ENCODE measurements around the gene SIRPD. TPM values are rescaled to one million over a fixed set of nuclear protein-coding genes. Genes with fewer than 3 reads are reported as not detected.
"Not testable (repeated sequence)": the region's sequence is repeated elsewhere in the genome, so short reads cannot be mapped to it uniquely, and the experiment has no call there.

Gene SIRPD
- polyA plus RNA-seq, 1 donor from 2014 or later = not detected

DNA sequence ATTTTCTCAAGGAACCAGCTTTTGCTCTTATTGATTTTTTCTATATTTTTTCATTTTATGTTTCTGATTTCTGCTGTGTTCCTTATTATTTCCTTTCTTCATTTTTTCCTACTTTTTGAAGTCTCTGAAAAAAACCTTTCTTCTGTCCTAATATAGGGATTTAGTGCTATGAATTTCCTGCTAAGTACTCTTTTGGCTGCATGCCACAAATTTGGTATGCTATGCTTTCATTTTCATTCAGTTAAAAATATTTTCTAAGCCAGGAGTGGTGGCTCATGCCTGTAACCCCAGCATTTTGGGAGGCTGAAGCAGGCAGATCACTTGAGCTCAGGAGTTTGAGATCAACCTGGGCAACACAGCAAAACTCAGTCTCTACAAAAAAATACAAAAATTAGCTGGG is 30.6 kb downstream of the SIRPD start:
- peaks cover 12 to 18% (median 17%) of the 10 kb centered on the region in 3 donors for H3K4me1 Mint-ChIP-seq
- H3K27ac Mint-ChIP-seq = no peak overlapping the region
- H3K4me3 Mint-ChIP-seq = no peak overlapping the region
- H3K36me3 Mint-ChIP-seq = no peaks in the 10 kb centered on the region
- H3K27me3 Mint-ChIP-seq = peaks cover 2% of the 10 kb centered on the region
- peaks cover 0 to 3% (median 2%) of the 10 kb centered on the region in 3 donors for H3K9me3 Mint-ChIP-seq

DNA sequence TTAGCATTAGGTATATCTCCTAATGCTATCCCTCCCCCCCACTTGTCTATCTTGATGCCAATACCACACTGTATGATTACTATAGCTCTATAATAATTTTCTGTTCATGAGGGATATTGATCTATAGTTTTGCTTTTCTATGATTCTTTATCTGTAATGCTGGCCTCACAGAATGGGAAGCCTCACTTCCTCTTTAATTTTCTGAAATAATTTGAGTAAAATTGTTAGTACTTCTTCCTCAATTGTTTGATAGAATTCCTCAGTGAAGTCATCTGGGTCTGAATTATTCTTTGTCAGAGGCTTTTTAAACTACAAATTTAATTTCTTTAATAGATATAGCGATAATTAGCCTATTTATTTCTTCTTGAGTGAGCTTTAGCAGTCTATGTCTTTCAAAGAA is 31.2 kb downstream of the SIRPD start:
- peaks cover 12 to 19% (median 17%) of the 10 kb centered on the region in 3 donors for H3K4me1 Mint-ChIP-seq
- peaks cover 0 to 3% (median 2%) of the 10 kb centered on the region in 3 donors for H3K9me3 Mint-ChIP-seq
- H3K27me3 Mint-ChIP-seq = peaks cover 2% of the 10 kb centered on the region

DNA sequence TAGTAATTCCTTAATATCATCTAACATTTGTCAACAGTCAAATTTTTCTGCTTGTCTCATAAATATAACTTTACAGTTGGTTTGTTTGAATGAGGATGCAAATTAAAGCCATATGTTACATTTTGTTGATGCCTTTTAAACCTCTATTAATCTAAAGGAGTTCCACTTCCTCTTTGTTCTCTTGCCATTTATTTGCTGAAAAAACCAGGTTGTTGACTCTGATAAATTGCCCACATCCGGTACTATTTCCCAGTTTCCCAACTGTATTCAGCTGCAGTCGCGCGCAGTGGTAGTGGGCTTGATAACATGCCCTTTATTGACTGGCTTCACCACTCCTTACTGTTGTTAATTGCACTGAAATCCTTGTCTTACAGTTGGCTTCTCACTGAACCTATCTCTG is 33.5 kb downstream of the SIRPD start:
- H3K27me3 Mint-ChIP-seq = peaks cover 5% of the 10 kb centered on the region
- no peak overlapping the region for H3K27ac Mint-ChIP-seq
- H3K4me3 Mint-ChIP-seq = peak overlapping the region in 1 of 4 donors; percentile 41
- no peaks in the 10 kb centered on the region for H3K36me3 Mint-ChIP-seq
- peaks cover 17 to 25% (median 24%) of the 10 kb centered on the region in 3 donors for H3K4me1 Mint-ChIP-seq
- peaks cover 0 to 3% (median 2%) of the 10 kb centered on the region in 3 donors for H3K9me3 Mint-ChIP-seq

More for the DNA sequence above, 31.2 kb downstream of the SIRPD start:
- H3K27ac Mint-ChIP-seq = no peak overlapping the region
- no peaks in the 10 kb centered on the region for H3K36me3 Mint-ChIP-seq
- H3K4me3 Mint-ChIP-seq = no peak overlapping the region

DNA sequence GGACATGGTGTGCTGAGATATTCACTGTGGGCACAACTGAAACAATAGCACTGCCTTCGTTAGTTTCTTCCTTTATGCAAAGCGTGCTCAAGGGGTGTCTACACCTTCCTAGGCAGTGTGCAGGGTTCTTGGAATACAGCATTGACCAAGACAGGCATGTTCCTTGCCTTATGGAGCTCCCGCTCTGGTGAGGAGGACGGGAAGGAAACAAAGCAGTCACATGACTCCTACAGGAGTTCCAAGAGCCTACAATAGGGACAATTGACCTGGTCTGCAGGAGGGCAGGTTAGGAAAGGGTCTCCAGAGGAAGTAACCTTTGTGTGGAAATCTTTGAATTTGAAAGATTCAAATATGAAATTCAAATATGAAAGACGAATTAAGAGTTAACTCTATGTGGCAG is 40.5 kb downstream of the SIRPD start:
- Mint-ChIP-seq H3K36me3 (no peaks in the 10 kb centered on the region), H3K9me3 (peaks cover 0 to 8% (median 4%) of the 10 kb centered on the region in 3 donors), H3K4me1 (peaks cover 4 to 7% (median 6%) of the 10 kb centered on the region in 3 donors), H3K27ac (no peak overlapping the region), H3K4me3 (no peak overlapping the region), H3K27me3 (peaks cover 6% of the 10 kb centered on the region)

DNA sequence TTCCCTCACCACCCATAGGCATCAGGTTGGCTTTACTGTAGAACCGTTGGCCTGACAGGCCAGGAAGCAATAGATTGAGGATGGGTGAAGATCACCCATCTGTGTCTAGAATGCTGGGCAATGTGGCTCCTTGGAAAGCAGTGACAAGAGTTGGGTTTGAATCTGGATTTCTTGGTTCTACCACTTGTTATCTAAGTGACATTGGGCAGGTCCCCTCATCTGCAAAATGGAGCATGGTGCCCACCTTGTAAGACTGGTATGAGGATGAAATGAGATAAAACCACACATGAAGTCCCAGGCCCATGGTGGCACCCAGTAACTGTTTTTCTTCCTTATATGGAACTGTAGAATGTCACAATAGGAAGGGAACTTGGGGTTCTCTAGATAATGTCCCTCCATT is 43.7 kb downstream of the SIRPD start:
- Mint-ChIP-seq H3K27me3 (peaks cover 9% of the 10 kb centered on the region), H3K9me3 (peaks cover 0 to 10% (median 4%) of the 10 kb centered on the region in 3 donors), H3K36me3 (no peaks in the 10 kb centered on the region), H3K4me3 (no peak overlapping the region), H3K27ac (no peak overlapping the region), H3K4me1 (no peaks in the 10 kb centered on the region)

DNA sequence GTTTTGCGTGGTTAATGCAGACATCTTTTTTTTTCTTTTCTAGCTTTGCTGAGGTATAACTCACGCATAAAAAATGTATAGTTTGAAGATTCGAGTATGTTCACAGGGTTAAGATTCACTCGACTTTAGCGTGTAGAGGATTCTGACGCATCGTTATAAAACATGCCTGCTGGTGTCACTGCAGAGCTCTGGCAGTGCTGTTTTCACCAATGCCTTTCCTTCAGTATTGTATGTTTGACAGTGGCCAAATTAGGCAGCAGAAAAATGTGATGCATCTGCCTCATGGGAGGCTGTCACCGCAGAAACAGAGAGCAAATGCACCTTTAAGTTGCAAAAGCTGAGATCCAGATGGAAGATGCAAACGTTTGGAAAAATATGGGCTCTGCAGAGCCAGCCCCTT is 48.3 kb downstream of the SIRPD start:
- Mint-ChIP-seq H3K4me1 (no peaks in the 10 kb centered on the region), H3K4me3 (no peak overlapping the region), H3K9me3 (peaks cover 0 to 10% (median 4%) of the 10 kb centered on the region in 3 donors), H3K36me3 (no peaks in the 10 kb centered on the region), H3K27me3 (peaks cover 8% of the 10 kb centered on the region), H3K27ac (no peak overlapping the region)

DNA sequence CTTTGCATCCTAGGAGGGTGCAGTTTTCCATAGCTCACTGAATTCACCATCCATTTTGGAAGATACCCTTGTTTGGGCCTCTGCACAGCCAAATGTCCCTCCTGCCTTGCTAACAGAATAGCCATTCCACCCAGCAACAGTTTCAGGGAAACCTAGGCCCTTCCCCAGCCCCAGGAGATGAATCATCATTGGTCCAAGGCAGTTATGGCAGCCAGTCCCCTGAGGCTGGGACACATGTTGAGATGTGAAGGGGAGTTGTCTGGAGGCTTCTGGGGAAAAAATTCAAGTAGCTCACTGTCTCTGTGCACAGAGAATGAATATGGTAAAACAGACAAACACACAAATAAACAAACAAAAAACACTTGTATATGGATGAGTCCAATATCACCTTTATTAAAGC is 48.9 kb downstream of the SIRPD start:
- Mint-ChIP-seq H3K4me3 (no peak overlapping the region), H3K4me1 (no peaks in the 10 kb centered on the region), H3K36me3 (no peaks in the 10 kb centered on the region), H3K9me3 (peaks cover 0 to 10% (median 4%) of the 10 kb centered on the region in 3 donors), H3K27ac (no peak overlapping the region), H3K27me3 (peaks cover 8% of the 10 kb centered on the region)

DNA sequence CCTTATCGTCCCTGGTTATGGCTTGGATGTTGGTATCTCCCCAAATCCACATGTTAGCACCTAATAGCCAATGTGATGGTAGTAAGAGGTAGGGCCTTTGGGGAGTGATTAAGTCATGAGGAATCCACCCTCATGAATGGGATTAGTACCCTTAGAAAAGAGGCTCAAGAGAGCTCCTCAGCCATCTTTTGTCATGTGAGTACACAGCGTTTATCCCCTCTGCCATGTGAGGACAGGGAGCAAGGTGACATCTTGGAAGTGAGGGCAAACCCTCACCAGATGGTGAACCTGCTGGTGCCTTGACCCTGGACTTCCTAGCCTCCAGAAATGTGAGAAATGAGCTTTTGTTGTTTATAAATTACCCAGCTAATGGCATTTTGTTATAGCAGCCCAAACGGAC is 50.2 kb downstream of the SIRPD start:
- no peak overlapping the region for H3K27ac Mint-ChIP-seq
- no peaks in the 10 kb centered on the region for H3K36me3 Mint-ChIP-seq
- H3K4me1 Mint-ChIP-seq = peaks cover 0 to 2% (median 2%) of the 10 kb centered on the region in 3 donors
- H3K9me3 Mint-ChIP-seq = peaks cover 0 to 4% (median 0%) of the 10 kb centered on the region in 3 donors
- H3K27me3 Mint-ChIP-seq = peaks cover 12% of the 10 kb centered on the region
- H3K4me3 Mint-ChIP-seq = no peak overlapping the region

DNA sequence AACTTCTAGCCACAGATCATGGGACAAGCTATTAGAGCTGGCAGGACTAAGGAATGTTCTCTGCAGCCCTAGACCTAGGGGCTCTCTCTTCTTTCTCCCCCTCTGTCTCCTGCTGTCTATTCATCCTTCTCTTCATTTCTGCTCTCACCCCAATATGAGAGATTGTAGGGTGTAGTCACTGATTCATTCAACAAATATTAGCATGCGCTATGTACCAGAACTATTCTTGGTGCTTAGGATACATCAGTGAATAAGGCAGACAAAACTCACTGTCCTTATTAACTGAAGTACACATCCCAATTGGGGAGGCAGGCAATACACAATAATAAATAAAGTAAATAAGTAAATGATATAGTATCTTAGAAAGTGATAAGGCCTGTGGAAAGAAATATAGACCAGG is 51.6 kb downstream of the SIRPD start:
- H3K36me3 Mint-ChIP-seq = no peaks in the 10 kb centered on the region
- H3K27ac Mint-ChIP-seq = no peak overlapping the region
- H3K4me1 Mint-ChIP-seq = peaks cover 0 to 2% (median 2%) of the 10 kb centered on the region in 3 donors
- H3K9me3 Mint-ChIP-seq = no peaks in the 10 kb centered on the region
- H3K4me3 Mint-ChIP-seq = no peak overlapping the region
- H3K27me3 Mint-ChIP-seq = peaks cover 14% of the 10 kb centered on the region

DNA sequence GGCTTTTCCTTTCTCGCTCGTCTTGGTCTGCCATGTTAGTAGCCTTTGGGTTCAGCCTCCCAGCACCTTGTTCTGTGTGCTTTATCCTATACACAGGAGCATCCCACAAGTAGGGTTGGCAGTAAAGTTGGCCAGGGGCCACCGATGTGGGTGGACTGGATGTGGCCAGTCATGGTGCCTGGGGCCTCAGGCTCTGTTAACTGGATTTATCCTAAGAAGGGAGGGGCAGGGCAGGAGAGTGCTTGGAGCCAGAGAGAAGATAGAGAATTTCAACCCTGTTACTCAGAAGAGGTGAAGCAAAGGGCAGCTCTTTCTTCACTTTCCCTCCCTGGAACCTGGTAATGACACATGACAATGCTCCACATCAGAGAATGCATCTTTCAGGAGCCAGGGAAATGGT is 52.1 kb downstream of the SIRPD start:
- Mint-ChIP-seq H3K4me3 (no peak overlapping the region), H3K4me1 (peaks cover 0 to 4% (median 2%) of the 10 kb centered on the region in 3 donors), H3K27ac (no peak overlapping the region), H3K27me3 (peaks cover 17% of the 10 kb centered on the region), H3K36me3 (peaks cover 2% of the 10 kb centered on the region), H3K9me3 (no peaks in the 10 kb centered on the region)

DNA sequence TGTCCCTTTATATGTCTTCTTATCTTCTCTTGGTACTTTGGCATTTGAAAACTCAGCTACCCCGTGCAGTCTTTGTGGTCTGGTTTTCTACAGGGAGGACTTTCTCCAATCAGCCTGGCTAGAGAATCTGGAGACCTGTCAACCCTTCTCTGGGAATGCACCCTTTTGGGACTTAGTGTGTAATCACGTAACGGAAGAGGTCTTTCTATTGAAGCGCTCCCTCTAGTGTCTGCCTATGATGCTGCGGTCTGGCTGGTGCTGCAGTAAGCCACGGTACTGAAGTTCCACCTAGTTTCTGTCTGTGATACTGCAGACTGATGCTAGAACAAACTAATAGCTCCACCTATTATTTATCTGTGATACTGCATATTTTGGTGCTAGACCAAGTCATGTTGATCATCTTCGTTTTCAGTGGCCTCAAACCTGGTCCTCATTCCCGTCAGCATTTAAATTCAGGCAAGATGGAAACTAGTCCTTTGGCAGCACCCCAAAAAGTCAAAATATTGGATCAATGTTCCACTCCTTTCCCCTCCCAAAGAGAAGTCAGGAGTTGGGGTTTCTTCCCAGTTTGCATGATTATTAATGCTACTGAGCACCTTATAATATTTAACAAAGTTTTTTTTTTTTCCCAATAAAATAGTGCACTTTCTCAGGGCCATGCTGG is 53.8 kb downstream of the SIRPD start:
- no peaks in the 10 kb centered on the region for H3K9me3 Mint-ChIP-seq
- peaks cover 0 to 4% (median 2%) of the 10 kb centered on the region in 3 donors for H3K4me1 Mint-ChIP-seq
- H3K36me3 Mint-ChIP-seq = peaks cover 3% of the 10 kb centered on the region
- peak overlapping the region in 1 of 4 donors; percentile 41 for H3K4me3 Mint-ChIP-seq
- peaks cover 22% of the 10 kb centered on the region for H3K27me3 Mint-ChIP-seq
- no peak overlapping the region for H3K27ac Mint-ChIP-seq

DNA sequence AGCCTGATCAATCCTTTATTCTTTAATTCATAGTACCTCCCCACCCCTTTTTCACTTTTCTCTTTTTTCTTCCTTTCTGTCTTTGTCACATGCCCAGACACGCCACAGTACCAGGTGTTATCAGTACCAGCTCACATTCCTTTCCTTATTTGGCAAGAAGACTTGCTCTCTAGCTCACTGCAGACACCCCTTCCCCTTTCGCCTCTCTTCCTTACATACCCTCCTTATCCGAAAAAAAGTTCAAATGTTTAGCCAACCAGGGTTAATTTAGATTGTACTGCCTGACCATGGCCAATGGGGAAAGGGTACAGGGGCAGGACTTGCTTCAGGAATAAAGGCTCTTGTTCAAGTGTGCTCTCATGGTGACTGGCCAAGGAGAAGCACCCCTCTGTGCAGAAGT is 57.0 kb downstream of the SIRPD start:
- Mint-ChIP-seq H3K36me3 (peaks cover 4% of the 10 kb centered on the region), H3K27me3 (peaks cover 23% of the 10 kb centered on the region), H3K4me3 (no peak overlapping the region), H3K27ac (no peak overlapping the region), H3K4me1 (peaks cover 0 to 7% (median 2%) of the 10 kb centered on the region in 3 donors), H3K9me3 (no peaks in the 10 kb centered on the region)

DNA sequence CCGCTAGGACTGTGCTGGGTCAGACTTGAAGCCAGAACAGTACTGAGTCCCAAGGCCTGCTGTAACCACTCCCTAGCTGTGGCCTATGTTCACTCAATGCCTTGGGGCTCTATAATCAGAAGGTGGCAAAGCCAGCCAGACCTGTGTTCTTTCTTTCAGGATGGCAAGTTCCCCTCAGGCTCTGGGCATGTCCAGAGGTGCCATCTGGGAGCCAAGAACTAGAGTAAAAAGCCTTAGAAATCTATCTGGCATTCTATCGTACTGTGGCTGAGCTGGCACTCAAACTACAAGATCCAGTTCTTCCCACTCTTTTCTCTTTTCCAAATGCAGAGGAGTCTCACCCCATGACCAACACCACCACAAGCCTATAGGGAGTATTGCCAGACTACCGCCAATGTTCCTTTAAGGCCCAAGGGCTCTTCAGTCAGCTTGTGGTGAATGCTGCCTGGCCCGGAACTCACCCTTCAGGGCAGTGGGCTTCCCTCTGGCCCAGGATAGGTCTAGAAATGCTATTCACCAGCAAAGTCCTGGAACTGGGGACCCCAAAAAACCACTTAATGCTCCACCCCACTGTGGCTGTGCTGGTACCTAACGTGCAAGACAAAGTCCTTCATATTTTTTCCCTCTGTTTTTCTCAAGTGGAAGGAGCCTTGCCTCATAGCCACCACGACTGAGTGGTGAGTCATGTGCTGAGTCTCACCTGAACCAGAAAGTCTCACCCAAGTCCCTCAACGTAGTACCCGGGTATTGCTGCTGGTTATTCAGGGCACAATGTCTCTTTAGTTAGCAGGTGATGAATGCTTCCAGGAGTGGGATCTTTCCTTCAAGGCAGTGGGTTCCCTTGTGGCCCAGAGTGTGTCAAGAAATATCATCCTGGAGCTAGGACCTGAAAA is 57.7 kb downstream of the SIRPD start:
- Mint-ChIP-seq H3K4me3 (peak overlapping the region in 1 of 4 donors; percentile 49), H3K9me3 (no peaks in the 10 kb centered on the region), H3K27me3 (peaks cover 23% of the 10 kb centered on the region), H3K4me1 (peaks cover 6 to 10% (median 7%) of the 10 kb centered on the region in 3 donors), H3K27ac (no peak overlapping the region), H3K36me3 (peaks cover 4% of the 10 kb centered on the region)

DNA sequence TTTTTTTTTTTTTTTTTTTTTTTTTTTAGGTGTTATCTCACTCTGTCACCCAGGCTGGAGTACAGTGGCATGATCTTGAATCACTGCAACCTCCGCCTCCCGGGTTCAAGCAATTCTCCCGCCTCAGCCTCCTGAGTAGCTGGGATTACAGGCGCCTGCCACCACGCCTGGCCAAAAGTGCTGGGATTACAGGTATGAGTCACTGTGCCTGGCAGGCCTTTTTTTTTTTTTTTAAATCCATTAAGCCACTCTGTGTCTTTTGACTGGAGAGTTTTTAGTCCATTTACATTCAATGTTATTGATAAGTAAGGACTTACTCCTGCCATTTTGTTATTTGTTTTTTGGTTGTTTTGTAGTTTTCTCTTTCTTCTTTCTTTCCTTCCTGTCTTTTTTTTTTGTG is 60.1 kb downstream of the SIRPD start:
- Mint-ChIP-seq H3K4me1 (peaks cover 18 to 20% (median 20%) of the 10 kb centered on the region in 3 donors), H3K27me3 (peaks cover 18% of the 10 kb centered on the region)
- not testable (repeated sequence) for H3K4me3 Mint-ChIP-seq

DNA sequence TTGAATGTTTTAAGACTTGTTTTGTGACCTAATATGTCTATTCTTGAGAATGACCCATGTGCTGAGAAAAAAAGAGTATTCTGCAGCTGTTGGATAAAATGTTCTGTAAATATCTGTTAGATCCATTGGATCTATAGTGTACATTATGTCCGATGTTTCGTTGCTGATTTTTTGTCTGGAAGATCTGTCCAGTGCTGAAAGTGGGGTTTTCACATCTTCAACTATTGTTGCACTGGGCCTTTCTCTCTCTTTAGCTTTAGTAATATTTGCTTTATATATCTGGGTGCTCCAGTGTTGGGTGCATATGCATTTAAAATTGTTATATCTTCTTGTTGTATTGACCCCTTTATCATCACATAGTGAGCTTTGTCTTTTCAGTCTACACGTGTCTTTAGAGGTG is 60.6 kb downstream of the SIRPD start:
- H3K36me3 Mint-ChIP-seq = peaks cover 8% of the 10 kb centered on the region
- H3K27me3 Mint-ChIP-seq = peaks cover 18% of the 10 kb centered on the region
- no peaks in the 10 kb centered on the region for H3K9me3 Mint-ChIP-seq
- H3K4me1 Mint-ChIP-seq = peaks cover 22 to 24% (median 23%) of the 10 kb centered on the region in 3 donors
- no peak overlapping the region for H3K27ac Mint-ChIP-seq
- H3K4me3 Mint-ChIP-seq = no peak overlapping the region

More for the DNA sequence above, 60.1 kb downstream of the SIRPD start:
- not testable (repeated sequence) for H3K36me3 Mint-ChIP-seq, H3K9me3 Mint-ChIP-seq, H3K27ac Mint-ChIP-seq

Data from IgD-negative memory B cell (primary cell).